HL-60 (cell line): ENCODE results near the gene EDARADD.
A peak's percentile ranks its signal among the peaks of the same experiment; 100 is the strongest.
"Not testable (repeated sequence)": the region's sequence is repeated elsewhere in the genome, so short reads cannot be mapped to it uniquely, and the experiment has no call there.

Experiments
- DNase-seq, 2 experiments: peaks; one replicate each; pipeline ENCODE4 v3.0.0-alpha.2; 2010 to 2020; ENCODE audit warnings: low read depth in 1 of 2, low spot score in 1 of 2
- H3K27ac ChIP-seq: fragments of 250-450 bp; sonication (Bioruptor Pico); replicated peaks from 2 replicates; pipeline ENCODE4 v1.5.1; 2020; ENCODE audit warnings: mild to moderate bottlenecking, moderate library complexity
- H3K27me3 ChIP-seq: fragments of 250-450 bp; sonication (Bioruptor Pico); 2 replicates; pipeline ENCODE4 v1.5.1; 2021; ENCODE audit warnings: mild to moderate bottlenecking, moderate library complexity; ENCODE audit not compliant: insufficient read depth, poor library complexity, severe bottlenecking
- H3K4me3 ChIP-seq: replicated peaks from 2 replicates; pipeline ENCODE4 v1.5.1; 2011; ENCODE audit warnings: mild to moderate bottlenecking, control low read depth, low read length; ENCODE audit not compliant: insufficient read depth
- CTCF ChIP-seq: IDR thresholded peaks from one replicate; pipeline ENCODE4 v1.5.1; 2011; ENCODE audit warnings: low read length, control low read depth, inconsistent platforms; ENCODE audit not compliant: insufficient read depth
- GABPA ChIP-seq: IDR thresholded peaks from 2 replicates; pipeline ENCODE4 v1.6.1; 2012; ENCODE audit warnings: low read depth
- POLR2AphosphoS5 ChIP-seq: IDR thresholded peaks from 2 replicates; pipeline ENCODE4 v1.6.1; 2012; ENCODE audit warnings: low read depth
- REST ChIP-seq: IDR thresholded peaks from 2 replicates; pipeline ENCODE4 v1.6.1; 2012; ENCODE audit warnings: low read depth; ENCODE audit not compliant: insufficient replicate concordance
- SPI1 ChIP-seq: IDR thresholded peaks from 2 replicates; pipeline ENCODE4 v1.6.1; 2012; ENCODE audit warnings: low read depth, mild to moderate bottlenecking, borderline replicate concordance

Gene EDARADD

GRCh38 chr1:236501093-236501492 is 107.0 kb downstream of the EDARADD start:
- no peaks in the 10 kb centered on the region for H3K27me3 ChIP-seq
- H3K27ac ChIP-seq, result no peak overlapping the region
- TF ChIP-seq REST, result no peak
- no peak for TF ChIP-seq POLR2AphosphoS5
- TF ChIP-seq CTCF, result no peak
- TF ChIP-seq GABPA, result no peak
- no peak for TF ChIP-seq SPI1

GRCh38 chr1:236502579-236502971 is 108.5 kb downstream of the EDARADD start:
- H3K27me3 ChIP-seq, result no peaks in the 10 kb centered on the region
- no peak overlapping the region for H3K4me3 ChIP-seq
- TF ChIP-seq POLR2AphosphoS5 (no peak), GABPA (no peak), CTCF (no peak)
- DNase-seq, result no peak
- H3K27ac ChIP-seq, result no peak overlapping the region

More at GRCh38 chr1:236501093-236501492, 107.0 kb downstream of the EDARADD start:
- DNase-seq, result no peak
- H3K4me3 ChIP-seq, result no peak overlapping the region

GRCh38 chr1:236502972-236503639 is 109.0 kb downstream of the EDARADD start:
- Histone ChIP-seq H3K27me3 (no peaks in the 10 kb centered on the region), H3K4me3 (no peak overlapping the region), H3K27ac (no peak overlapping the region)
- peak; percentile 28 to 80 for DNase-seq
- TF ChIP-seq GABPA (peak; percentile 42; the same call in 1 of the 2 replicates), SPI1 (peak; percentile 99), POLR2AphosphoS5 (no peak)

GRCh38 chr1:236504338-236504737 is 110.3 kb downstream of the EDARADD start:
- H3K27ac ChIP-seq, H3K27me3 ChIP-seq: not testable (repeated sequence)

GRCh38 chr1:236507022-236507700 is 113.1 kb downstream of the EDARADD start:
- H3K4me3 ChIP-seq, result no peak overlapping the region
- TF ChIP-seq REST (no peak), SPI1 (no peak)
- no peak for DNase-seq
- H3K27me3 ChIP-seq, result no peaks in the 10 kb centered on the region
- H3K27ac ChIP-seq, result no peak overlapping the region

More at GRCh38 chr1:236504338-236504737, 110.3 kb downstream of the EDARADD start:
- not testable (repeated sequence) for DNase-seq, H3K4me3 ChIP-seq
